Activated B cell treated with CpG ODN at 0.5 μM for 24 hours (primary cell): ENCODE measurements around the gene UROS. TPM values are rescaled to one million over a fixed set of nuclear protein-coding genes. Genes with fewer than 3 reads are reported as not detected.

Source experiments
- ATAC-seq: fragments of 200-7000 bp; cut with Tn5 transposase; one replicate; pipeline ENCODE4 v1.10.0; 2021; ENCODE audit warnings: low read depth, mild to moderate bottlenecking, moderate library complexity
- CTCF ChIA-PET: fragments of 350-600 bp; sonication (Branson Sonifier 250); formaldehyde crosslinking; loops from one replicate; lab custom pipeline; 2021; ENCODE audit warnings: antibody characterized with exemption; lab: Charles Lee
- POLR2A ChIA-PET: fragments of 350-600 bp; sonication (Branson Sonifier 250); formaldehyde crosslinking; loops from one replicate; lab custom pipeline; 2021; ENCODE audit warnings: antibody characterized with exemption; lab: Charles Lee
- DNase-seq: peaks from one replicate; pipeline ENCODE4 v3.0.0; 2022
- H3K27ac Mint-ChIP-seq: one replicate; pipeline ENCODE4 v1.8.0; 2020; ENCODE audit warnings: mixed read lengths
- H3K27me3 Mint-ChIP-seq: one replicate; pipeline ENCODE4 v1.8.0; 2021; ENCODE audit warnings: mixed read lengths
- H3K36me3 Mint-ChIP-seq: one replicate; pipeline ENCODE4 v1.8.0; 2021; ENCODE audit warnings: low read depth, mixed read lengths
- H3K4me1 Mint-ChIP-seq: one replicate; pipeline ENCODE4 v1.8.0; 2021; ENCODE audit warnings: mixed read lengths
- H3K4me3 Mint-ChIP-seq: one replicate; pipeline ENCODE4 v1.8.0; 2020; ENCODE audit warnings: mild to moderate bottlenecking, mixed read lengths
- H3K9me3 Mint-ChIP-seq: one replicate; pipeline ENCODE4 v1.8.0; 2020; ENCODE audit warnings: mixed read lengths
- CTCF ChIP-seq: fragments of 200-600 bp; IDR thresholded peaks from one replicate; pipeline ENCODE4 v1.8.0; 2022; ENCODE audit warnings: antibody characterized with exemption, mild to moderate bottlenecking
- intact Hi-C: fragments of 100-400 bp; cut with micrococcal nuclease; formaldehyde crosslinking; loops from one replicate; pipeline ENCODE4 v1.15.1; 2024
- total RNA-seq: library from RNA; stranded (reverse); gene quantifications from 2 replicates; pipeline ENCODE4 v1.2.3, GENCODE V29; 2022

The UROS gene
- total RNA-seq, 1 donor from 2014 or later: 34.9 TPM

DNA sequence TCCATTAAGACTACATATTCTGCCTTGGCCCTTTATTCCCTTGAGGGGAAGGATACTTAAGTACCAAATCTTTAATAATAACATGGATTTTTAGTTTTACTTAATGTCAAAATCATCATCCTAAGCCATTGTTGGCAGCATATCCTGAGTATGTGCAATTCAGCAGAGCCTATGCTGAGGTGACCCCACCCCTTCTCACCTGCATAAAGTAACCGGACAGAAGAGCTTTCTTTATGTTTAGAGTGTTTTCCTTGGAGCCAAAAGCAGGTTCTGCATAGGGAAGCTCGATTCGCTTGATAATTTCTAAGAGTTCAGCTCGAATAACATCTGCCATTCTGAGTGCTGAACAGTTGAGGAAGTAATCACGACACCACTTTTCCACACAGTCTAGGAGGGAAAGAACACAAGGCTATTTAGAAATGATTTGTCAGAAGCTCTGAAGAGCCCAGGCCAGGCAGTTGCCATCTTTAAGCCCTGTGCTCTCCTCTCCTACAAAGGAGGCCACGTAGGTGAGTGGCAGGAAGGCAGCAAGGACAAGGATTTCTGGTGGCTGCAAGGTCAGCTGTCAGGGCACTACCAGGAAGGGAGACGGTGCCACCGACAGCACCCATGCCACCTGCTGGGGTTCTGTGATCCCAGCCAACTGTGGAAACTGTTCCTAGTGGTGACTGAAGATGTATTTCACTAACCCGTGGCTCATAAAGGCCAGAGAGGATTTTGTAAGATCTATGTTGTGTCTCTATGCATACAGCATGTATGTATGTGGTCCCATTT lies 15.9 kb upstream of the UROS start:
- Mint-ChIP-seq H3K27ac (no peak overlapping the region), H3K27me3 (no peaks in the 10 kb centered on the region), H3K36me3 (peaks cover 86% of the 10 kb centered on the region), H3K4me1 (no peaks in the 10 kb centered on the region), H3K4me3 (no peak overlapping the region), H3K9me3 (no peaks in the 10 kb centered on the region)
- no peak for DNase-seq
- CTCF ChIA-PET: no interaction called here
- POLR2A ChIA-PET: no interaction called here
- intact Hi-C loops: no loop called here
- ATAC-seq: no peak
- no peak for TF ChIP-seq CTCF

- H3K4me1 Mint-ChIP-seq: no peaks in the 10 kb centered on the region
- no peak for TF ChIP-seq CTCF
- H3K36me3 Mint-ChIP-seq: peaks cover 88% of the 10 kb centered on the region
- no peaks in the 10 kb centered on the region for H3K9me3 Mint-ChIP-seq
- H3K27me3 Mint-ChIP-seq: no peaks in the 10 kb centered on the region
- ChIA-PET CTCF (no interaction called here), POLR2A (no interaction called here)
- ATAC-seq (no peak), DNase-seq (no peak)
- no peak overlapping the region for H3K27ac Mint-ChIP-seq
- intact Hi-C loops: no loop called here
- no peak overlapping the region for H3K4me3 Mint-ChIP-seq
Measured at GRCh38 chr10:125836746-125837145, 13.7 kb upstream of the UROS start.

- Mint-ChIP-seq H3K9me3 (no peaks in the 10 kb centered on the region), H3K4me1 (peaks cover 17% of the 10 kb centered on the region), H3K36me3 (peaks cover 66% of the 10 kb centered on the region), H3K27ac (no peak overlapping the region), H3K27me3 (no peaks in the 10 kb centered on the region), H3K4me3 (no peak overlapping the region)
- ATAC-seq: no peak
- CTCF ChIA-PET: no interaction called here
- intact Hi-C loops: no loop called here
- no peak for DNase-seq
- POLR2A ChIA-PET: no interaction called here
- TF ChIP-seq CTCF: no peak
Measured at GRCh38 chr10:125828311-125828710, 5.3 kb upstream of the UROS start.

GRCh38 chr10:125827133-125827532 lies 4.1 kb upstream of the UROS start:
- peaks cover 22% of the 10 kb centered on the region for H3K4me1 Mint-ChIP-seq
- peaks cover 58% of the 10 kb centered on the region for H3K36me3 Mint-ChIP-seq
- intact Hi-C loops: no loop called here
- no peak overlapping the region for H3K27ac Mint-ChIP-seq
- H3K9me3 Mint-ChIP-seq: no peaks in the 10 kb centered on the region
- ChIA-PET CTCF (no interaction called here), POLR2A (no interaction called here)
- no peak for ATAC-seq
- TF ChIP-seq CTCF: no peak
- H3K27me3 Mint-ChIP-seq: no peaks in the 10 kb centered on the region
- DNase-seq: no peak
- H3K4me3 Mint-ChIP-seq: no peak overlapping the region

- TF ChIP-seq CTCF: no peak
- Mint-ChIP-seq H3K9me3 (no peaks in the 10 kb centered on the region), H3K36me3 (peaks cover 39% of the 10 kb centered on the region), H3K4me1 (peaks cover 38% of the 10 kb centered on the region), H3K27ac (no peak overlapping the region), H3K4me3 (no peak overlapping the region), H3K27me3 (no peaks in the 10 kb centered on the region)
- intact Hi-C loops: loop anchor here (5.0 kb wide), 2 partner anchors 218 to 907 kb away; no protein-coding TSS in a partner anchor
- DNase-seq: no peak
- no peak for ATAC-seq
- ChIA-PET CTCF (no interaction called here), POLR2A (no interaction called here)
Measured at GRCh38 chr10:125824736-125825135, 1.7 kb upstream of the UROS start.
